H1 (cell line): ENCODE data around the gene ELANE. TPM values are rescaled to one million over a fixed set of nuclear protein-coding genes. Genes with fewer than 3 reads are reported as not detected.

Experiments
- KDM5A ChIP-seq: fragments of 200-600 bp; IDR thresholded peaks from 2 replicates; pipeline ENCODE4 v1.7.1; 2012; ENCODE audit warnings: mild to moderate bottlenecking, low read length, inconsistent platforms, mixed read lengths
- RXRA ChIP-seq: IDR thresholded peaks from 2 replicates; pipeline ENCODE4 v1.6.1; 2011; ENCODE audit warnings: low read depth, mild to moderate bottlenecking, low read length, moderate library complexity; ENCODE audit not compliant: insufficient read depth
- polyA plus RNA-seq, 7 experiments: library from polyadenylated mRNA; depleted of rRNA in 3 of 7; stranded (reverse) in 5 of 7; unstranded in 2 of 7; fragments of >200 nt in 5 of 7; fragments of 200-250 nt in 2 of 7; gene quantifications; 1 replicate in 5 of 7; 2 replicates in 1 of 7; 4 replicates in 1 of 7; pipeline versions ENCODE4 v1.2.1 to v1.2.3, GENCODE V29; 2011 to 2013; ENCODE audit warnings: missing spikeins in 2 of 7, mixed read lengths in 2 of 7
- total RNA-seq: library from RNA; stranded (reverse); fragmentation: NEBNext Ultra II Directional; extraction: Animal tissue kit (Norgen Biotek cat#: 25700); gene quantifications from 2 replicates; pipeline ENCODE4 v1.2.1, GENCODE V29; 2021

ELANE gene
- total and polyA plus RNA-seq, 2 of the 8 experiments (the other 6 are each of a cell fraction or from before 2014, with no cell fraction given) = not detected

- TF ChIP-seq KDM5A (no peak), RXRA (no peak)
- TF ChIP-seq, all 59 proteins: peak for 6
These were observed 19.6 kb downstream of the ELANE start (continued) for GRCh38 chr19:871446-872265.
